Measurements from ENCODE around the gene USP48.

The USP48 gene

DNA sequence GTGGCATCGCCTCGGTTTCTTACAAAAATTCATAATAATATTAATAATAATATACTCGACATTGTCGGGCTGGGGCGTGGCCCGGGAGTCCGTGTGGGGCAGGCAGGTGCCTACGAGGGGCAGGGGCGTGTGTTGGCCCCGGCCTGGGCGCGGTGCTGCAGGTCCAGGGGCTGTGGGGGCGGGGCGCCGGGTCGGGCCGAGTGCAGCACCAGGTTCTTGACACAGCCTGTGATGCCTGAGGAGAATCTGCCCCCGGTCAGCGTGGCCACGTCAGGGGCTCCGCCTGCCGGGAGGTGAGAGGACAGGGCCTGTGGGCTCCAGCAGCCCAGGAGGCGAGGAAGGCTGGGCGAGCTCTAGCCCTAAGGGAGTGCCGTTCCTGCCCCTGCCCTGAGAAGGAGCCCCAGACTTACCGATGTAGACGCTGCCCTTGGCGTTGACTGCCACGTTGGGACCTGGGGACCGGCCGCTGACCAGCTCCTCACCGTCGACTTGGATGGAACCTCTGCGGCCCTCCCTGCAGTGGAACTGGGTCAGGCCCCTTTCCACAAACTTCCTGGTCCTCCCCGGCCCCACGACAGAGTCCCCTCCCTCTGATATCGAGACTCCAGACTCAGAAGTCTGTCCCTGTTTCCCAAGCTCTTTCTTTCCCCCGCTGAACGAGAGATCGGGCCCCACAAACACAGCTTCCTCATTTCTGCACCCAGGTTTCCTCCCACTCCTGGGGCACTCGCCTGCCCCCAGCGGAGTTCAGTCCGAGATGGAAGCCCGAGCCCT is 40.4 kb upstream of the USP48 start:
- DNase-seq: no peak
- TF ChIP-seq, protein P1, sequence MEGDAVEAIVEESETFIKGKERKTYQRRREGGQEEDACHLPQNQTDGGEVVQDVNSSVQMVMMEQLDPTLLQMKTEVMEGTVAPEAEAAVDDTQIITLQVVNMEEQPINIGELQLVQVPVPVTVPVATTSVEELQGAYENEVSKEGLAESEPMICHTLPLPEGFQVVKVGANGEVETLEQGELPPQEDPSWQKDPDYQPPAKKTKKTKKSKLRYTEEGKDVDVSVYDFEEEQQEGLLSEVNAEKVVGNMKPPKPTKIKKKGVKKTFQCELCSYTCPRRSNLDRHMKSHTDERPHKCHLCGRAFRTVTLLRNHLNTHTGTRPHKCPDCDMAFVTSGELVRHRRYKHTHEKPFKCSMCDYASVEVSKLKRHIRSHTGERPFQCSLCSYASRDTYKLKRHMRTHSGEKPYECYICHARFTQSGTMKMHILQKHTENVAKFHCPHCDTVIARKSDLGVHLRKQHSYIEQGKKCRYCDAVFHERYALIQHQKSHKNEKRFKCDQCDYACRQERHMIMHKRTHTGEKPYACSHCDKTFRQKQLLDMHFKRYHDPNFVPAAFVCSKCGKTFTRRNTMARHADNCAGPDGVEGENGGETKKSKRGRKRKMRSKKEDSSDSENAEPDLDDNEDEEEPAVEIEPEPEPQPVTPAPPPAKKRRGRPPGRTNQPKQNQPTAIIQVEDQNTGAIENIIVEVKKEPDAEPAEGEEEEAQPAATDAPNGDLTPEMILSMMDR (IDR thresholded peaks at IDR 0.05; ENCODE audit: low read depth, low read length): no peak
- H3K36me3 ChIP-seq: peaks cover 16% of the 10 kb centered on the region
- H3K4me3 ChIP-seq (ENCODE audit: low read depth, low read length): no peak overlapping the region
- H3K9me3 ChIP-seq (ENCODE audit: severe bottlenecking): no peaks in the 10 kb centered on the region
- H3K27me3 ChIP-seq (ENCODE audit: insufficient read depth, low read depth, severe bottlenecking): no peaks in the 10 kb centered on the region
- no peak overlapping the region for H3K27ac ChIP-seq

DNA sequence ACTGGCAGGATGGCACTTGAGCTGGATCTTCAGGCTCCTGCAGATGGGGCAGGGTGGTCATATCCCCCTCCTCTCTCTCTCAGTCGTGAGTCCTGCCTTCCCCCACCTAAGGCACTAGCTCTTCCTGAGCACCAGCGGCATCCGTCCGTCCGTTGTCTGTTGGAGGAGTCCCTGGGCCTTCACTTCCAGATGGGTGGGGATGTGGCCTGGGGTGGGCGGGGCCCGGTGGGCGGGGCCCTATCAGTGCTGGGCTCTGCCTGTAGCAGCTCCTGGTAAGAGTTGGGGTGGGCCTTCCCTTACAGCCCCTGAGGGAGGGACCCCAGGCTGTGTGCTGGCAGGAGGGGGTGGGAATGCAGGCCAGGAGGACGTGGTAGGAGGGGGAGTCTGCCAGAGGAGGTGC is 39.4 kb upstream of the USP48 start:
- peaks cover 7% of the 10 kb centered on the region; the same call in 1 of the 2 replicates for H3K36me3 ChIP-seq
- no peaks in the 10 kb centered on the region for H3K9me3 ChIP-seq (ENCODE audit: severe bottlenecking)
- DNase-seq: peak; percentile 16
- H3K4me3 ChIP-seq (ENCODE audit: low read depth, low read length): no peak overlapping the region
- TF ChIP-seq, protein P1 (IDR thresholded peaks at IDR 0.05; ENCODE audit: low read depth, low read length): no peak
- H3K27ac ChIP-seq: no peak overlapping the region
- H3K27me3 ChIP-seq (ENCODE audit: insufficient read depth, low read depth, severe bottlenecking): no peaks in the 10 kb centered on the region

DNA sequence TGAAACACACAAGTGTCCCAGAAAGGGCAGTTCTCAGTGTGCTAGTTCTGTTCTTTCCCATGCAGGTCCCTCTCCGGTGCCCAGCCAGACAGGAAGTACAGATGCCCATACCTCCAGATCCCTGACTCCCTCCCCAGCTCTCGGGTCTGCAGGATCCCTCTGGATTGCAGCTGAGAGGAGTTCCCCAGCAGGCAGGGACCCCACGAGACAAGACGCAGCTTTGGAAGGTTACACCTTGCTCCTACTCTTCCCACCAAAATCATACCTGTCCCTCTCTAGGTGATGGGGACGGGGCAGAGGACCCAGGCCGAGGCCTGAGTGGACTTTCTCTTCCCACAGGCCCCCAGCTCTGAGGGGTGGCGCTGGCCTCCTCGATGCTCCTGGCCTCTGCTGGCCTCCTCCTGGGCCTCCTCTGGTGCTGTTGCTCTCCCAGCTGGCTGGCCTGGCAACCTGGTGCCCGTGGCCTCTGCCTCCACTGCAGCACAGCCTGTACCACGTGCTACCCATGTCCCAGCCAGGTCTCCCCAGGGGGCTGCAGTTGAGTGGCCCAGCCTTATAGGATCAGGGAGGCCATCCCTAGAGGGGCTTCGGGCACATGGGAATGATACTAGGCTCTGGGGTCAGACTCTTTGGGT is 38.6 kb upstream of the USP48 start:
- no peak overlapping the region for H3K27ac ChIP-seq
- no peaks in the 10 kb centered on the region for H3K27me3 ChIP-seq (ENCODE audit: insufficient read depth, low read depth, severe bottlenecking)
- H3K4me3 ChIP-seq (ENCODE audit: low read depth, low read length): no peak overlapping the region
- peaks cover 3% of the 10 kb centered on the region; the same call in 1 of the 2 replicates for H3K36me3 ChIP-seq
- TF ChIP-seq, protein P1 (IDR thresholded peaks at IDR 0.05; ENCODE audit: low read depth, low read length): no peak
- H3K9me3 ChIP-seq (ENCODE audit: severe bottlenecking): no peaks in the 10 kb centered on the region
- DNase-seq: no peak

DNA sequence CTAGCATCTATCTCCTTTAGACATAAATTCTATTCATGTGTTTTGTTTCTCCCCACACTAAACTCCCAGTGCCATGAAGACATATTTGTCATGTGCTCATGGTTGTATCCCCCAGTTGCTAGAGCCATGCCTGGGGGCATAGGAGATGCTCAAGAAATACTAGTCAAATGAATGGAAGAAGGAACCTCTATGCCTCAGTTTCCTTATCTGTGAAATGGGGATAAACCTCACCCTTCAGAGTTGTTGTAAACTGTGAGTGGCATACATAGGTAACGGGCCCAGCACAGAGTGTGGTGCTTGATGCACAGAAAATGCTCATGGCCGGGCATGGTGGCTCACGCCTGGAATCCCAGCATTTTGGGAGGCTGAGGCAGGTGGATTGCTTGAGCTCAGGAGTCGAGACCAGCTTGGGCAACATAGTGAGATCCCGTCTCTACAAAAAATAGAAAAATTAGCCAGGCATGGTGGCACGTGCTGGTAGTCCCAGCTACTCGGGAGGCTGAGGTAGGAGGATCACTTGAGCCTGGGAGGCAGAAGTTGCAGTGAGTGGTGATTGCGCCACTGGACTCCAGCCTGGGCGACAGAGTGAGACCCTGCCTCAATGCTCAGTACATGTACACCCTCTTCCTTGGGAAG is 37.8 kb upstream of the USP48 start:
- DNase-seq: no peak
- TF ChIP-seq, protein P1 (IDR thresholded peaks at IDR 0.05; ENCODE audit: low read depth, low read length): no peak
- Histone ChIP-seq H3K4me3 (ENCODE audit: low read depth, low read length) (no peak overlapping the region), H3K27ac (no peak overlapping the region), H3K9me3 (ENCODE audit: severe bottlenecking) (no peaks in the 10 kb centered on the region), H3K36me3 (peaks cover 3% of the 10 kb centered on the region; the same call in 1 of the 2 replicates), H3K27me3 (ENCODE audit: insufficient read depth, low read depth, severe bottlenecking) (no peaks in the 10 kb centered on the region)

DNA sequence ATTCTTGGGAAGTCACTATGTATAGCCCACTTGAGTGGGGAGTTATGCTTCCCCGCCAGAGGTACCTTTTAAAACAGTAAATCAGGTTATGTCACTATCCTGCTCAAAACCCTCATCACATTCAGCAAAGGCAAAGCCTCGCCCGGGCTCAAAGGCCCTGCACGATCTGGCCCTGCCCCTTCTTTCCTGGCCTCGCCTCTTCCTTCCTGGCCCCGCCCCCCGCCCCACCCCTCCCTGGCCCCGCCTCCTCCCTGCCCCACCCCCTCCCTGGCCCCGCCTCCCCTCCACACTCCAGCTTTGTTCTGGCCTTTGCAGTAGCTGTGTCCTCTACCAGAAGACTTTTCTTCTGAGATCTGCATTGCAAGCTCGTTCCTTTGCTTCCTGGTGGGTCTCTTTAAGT is 35.7 kb upstream of the USP48 start:
- Histone ChIP-seq H3K36me3 (peaks cover 3% of the 10 kb centered on the region; the same call in 1 of the 2 replicates), H3K4me3 (ENCODE audit: low read depth, low read length) (no peak overlapping the region), H3K27ac (no peak overlapping the region), H3K27me3 (ENCODE audit: insufficient read depth, low read depth, severe bottlenecking) (no peaks in the 10 kb centered on the region), H3K9me3 (ENCODE audit: severe bottlenecking) (no peaks in the 10 kb centered on the region)
- TF ChIP-seq, protein P1 (IDR thresholded peaks at IDR 0.05; ENCODE audit: low read depth, low read length): no peak
- peak; percentile 14 for DNase-seq
